HS-5 (cell line): Measurements from ENCODE around the gene CDON.

Source experiments
- DNase-seq: peaks from one replicate; pipeline ENCODE4 v3.0.0-alpha.2; 2012; ENCODE audit warnings: low read depth

Gene CDON

GRCh38 chr11:126062679-126063506 is at the start of gene CDON:
Gene CDON, minus strand, starts transcription at chr11:126062866. Its CDS starts 39,390 bp downstream, at chr11:126023476.
- DNase-seq = peak; percentile 79

- no peak for DNase-seq
Measured at GRCh38 chr11:126111458-126112116, 48.9 kb upstream of the CDON start.

- peak; percentile 13 for DNase-seq
Measured at GRCh38 chr11:126109941-126110731, 47.5 kb upstream of the CDON start.

GRCh38 chr11:126106594-126107328 is 44.1 kb upstream of the CDON start:
- DNase-seq = no peak

- DNase-seq = no peak
Measured at GRCh38 chr11:126105748-126106080, 43.0 kb upstream of the CDON start.

GRCh38 chr11:126105022-126105747 is 42.5 kb upstream of the CDON start:
- no peak for DNase-seq

GRCh38 chr11:126104420-126104819 is 41.8 kb upstream of the CDON start:
- no peak for DNase-seq

GRCh38 chr11:126103150-126103549 is 40.5 kb upstream of the CDON start:
- no peak for DNase-seq

GRCh38 chr11:126102436-126102981 is 39.8 kb upstream of the CDON start:
- DNase-seq = no peak

- no peak for DNase-seq
Measured at GRCh38 chr11:126101930-126102283, 39.2 kb upstream of the CDON start.

GRCh38 chr11:126101251-126101929 is 38.7 kb upstream of the CDON start:
- no peak for DNase-seq

- no peak for DNase-seq
Measured at GRCh38 chr11:126100716-126101115, 38.0 kb upstream of the CDON start.

- no peak for DNase-seq
Measured at GRCh38 chr11:126098204-126098769, 35.6 kb upstream of the CDON start.

GRCh38 chr11:126095745-126096144 is 33.1 kb upstream of the CDON start:
- no peak for DNase-seq

GRCh38 chr11:126090452-126090851 is 27.8 kb upstream of the CDON start:
- no peak for DNase-seq

- DNase-seq = no peak
Measured at GRCh38 chr11:126088999-126089398, 26.3 kb upstream of the CDON start.

- no peak for DNase-seq
Measured at GRCh38 chr11:126086248-126086647, 23.6 kb upstream of the CDON start.

GRCh38 chr11:126084608-126084912 is 21.9 kb upstream of the CDON start:
- DNase-seq = no peak

GRCh38 chr11:126083829-126084607 is 21.4 kb upstream of the CDON start:
- DNase-seq = no peak
